HG03439 (cell line): ENCODE data around the gene MEGF6.

Experiments
- ATAC-seq: cut with Tn5 transposase; IDR thresholded peaks from one replicate; pipeline ENCODE4 v1.9.1; 2021; ENCODE audit warnings: mild to moderate bottlenecking, moderate library complexity; ENCODE audit not compliant: unreplicated experiment

The MEGF6 gene

DNA sequence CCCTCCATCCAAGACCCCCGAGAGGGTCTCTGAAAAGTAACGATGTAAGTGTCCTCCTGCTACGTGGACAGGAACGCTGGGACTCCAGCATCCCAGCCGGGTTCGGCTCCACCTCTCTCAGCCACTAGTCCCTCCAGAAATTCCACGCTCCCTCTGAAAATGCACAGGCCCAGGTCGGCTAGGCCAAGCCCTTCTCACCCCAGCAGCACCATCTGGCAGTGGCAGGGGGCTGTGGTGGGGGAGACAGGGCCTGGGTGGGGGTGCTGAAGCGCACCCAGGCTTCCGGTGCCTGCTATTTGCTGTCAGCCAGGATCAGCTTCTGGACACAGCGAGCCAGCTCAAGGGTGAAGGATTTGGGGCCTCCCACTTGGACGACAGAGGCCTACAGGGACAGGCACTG, 83.5 kb downstream of the MEGF6 start:
- ATAC-seq, result no peak

DNA sequence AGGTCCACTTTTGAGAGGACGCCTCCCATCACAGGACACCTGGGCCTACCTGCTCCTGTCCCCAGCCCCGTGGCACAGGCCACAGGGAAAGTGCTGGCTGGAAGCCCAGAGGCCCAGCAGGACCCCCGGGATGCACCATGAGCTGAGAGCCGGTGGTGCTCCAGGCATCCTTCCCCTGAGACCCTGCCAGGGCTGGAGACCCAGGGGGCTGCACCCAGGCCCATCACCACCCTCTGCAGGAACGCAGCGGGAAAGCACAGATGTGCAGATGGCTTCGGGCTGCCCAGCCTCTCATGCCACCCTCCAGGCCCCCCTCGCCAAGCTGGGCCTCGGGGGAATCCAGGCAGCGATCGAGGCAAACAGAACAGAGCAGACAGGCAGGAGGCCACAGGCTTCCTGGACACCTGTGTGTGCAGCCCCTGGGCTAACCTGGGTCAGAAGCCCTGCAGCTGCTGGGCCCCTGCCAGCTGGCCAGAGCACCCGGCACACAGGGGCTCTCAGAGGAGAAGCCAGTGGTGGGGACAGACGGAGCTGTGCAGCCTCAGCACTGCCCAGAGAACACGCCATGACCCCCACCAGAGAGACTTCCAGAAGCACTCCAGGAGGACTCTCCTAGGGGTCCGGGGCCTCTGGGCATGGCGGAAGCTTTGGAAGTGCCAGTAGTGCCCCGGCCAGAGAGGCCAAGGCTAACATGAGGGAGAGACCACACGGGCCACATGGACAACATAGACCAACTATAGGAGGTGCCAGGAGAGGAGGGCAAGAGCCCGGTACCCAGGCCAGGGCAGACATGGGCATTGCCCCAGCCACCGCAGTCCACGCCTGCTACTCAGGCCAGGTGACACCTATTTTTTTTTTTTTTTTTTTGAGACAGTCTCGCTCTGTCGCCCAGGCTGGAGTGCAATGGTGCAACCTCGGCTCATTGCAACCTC, 85.5 kb downstream of the MEGF6 start:
- no peak for ATAC-seq

DNA sequence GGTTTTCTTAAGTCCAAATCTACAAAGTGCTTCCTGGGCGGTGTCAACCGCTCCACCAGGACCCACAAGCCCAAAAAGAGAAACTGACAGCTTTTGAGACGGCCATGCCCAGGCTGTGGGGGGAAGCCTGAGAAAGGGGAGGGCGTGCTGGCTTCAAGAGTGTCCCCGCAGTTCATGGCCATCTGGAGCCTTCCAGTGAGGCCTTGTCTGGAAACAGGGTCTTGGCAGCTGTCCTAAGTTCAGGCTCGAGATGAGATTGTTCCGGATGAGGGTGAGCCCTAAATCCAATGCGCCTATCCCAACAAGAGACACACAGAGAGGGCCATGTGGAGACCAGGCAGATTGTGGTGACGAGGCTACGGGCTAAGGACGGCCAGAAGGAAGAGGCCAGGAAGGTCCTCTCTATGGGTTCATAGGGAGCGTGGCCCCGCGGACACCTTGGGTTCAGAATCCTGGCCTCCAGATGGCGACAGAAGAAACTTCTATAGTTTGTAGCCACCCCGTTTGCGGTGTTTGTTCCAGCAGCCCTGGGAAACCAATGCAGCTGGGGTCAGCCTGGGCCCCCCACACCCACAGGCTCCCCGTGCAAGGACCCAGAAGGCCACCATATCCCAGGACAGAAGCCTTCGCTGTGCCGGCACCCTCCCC, 86.6 kb downstream of the MEGF6 start:
- no peak for ATAC-seq

DNA sequence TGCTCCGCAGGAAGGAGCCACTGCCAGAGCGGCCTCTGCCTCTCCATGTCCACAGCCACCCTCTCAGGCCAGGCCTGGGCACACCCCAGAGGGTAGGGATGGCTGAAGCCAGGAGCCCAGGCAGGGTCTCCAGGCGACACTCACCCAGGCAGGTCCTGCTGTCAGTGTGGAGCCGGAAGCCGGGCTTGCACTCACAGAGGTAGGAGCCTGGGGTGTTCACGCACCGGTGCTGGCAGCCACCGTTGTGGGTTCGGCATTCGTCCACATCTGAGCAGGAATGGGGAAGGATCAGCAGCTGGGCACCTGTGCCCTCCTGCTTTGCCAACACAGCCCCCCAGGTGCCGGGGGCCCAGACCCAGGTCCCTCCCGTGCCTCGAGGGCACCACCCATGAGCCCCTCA, 87.3 kb downstream of the MEGF6 start:
- no peak for ATAC-seq

DNA sequence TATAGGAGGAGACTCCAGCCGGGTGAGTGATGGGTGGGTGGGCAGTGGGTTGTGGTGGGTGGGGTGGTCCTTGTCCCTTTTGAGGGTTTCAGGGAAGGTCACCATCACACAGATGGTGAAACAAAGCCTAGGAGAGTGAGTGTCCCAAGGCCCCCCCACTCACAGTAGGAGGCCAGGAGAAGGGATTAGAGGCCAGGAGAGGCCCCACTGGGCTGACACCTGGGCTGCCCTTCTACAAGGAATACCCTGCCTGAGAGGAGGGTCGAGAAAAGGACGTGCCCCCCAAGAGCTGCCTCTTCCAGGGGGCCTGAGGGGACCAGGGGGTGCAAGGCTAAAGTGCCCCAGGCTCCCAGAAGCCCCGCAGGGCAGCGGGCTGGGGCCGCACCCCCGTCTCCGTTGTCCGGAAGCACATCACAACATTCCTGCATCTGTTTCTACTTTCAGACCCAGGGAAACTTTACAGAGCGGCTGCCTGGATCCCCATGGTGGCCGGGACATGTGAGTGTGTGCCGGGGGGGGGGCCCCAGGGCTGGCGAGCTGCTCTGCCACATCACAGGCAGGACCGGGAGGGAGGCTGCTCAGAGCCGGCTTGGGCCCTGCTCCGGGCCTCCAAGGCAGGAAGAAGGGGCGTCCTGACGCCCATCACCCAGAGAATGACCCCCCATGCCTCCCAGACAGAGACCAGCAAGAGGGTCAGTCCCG, 88.6 kb downstream of the MEGF6 start:
- ATAC-seq, result no peak

DNA sequence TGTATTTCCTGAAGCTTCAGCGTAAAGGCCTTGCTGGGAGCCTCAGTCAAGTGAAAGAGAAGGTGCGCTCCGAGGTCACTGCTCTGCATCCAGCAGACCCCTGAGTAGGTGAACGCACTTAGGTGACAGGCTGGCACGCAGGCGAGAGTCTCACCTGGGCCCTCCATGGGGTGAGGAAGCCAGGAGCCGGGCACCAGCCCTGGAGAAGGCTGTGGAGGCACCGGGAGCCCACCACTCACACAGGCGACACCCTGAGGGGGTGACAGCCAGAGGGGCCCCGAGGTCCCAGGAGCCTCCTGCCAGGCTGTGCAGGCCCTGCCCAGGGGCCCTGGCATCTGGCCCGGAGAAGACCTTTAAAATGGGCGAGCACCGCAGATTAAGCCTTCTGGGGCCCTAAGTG, 89.2 kb downstream of the MEGF6 start:
- ATAC-seq, result no peak

DNA sequence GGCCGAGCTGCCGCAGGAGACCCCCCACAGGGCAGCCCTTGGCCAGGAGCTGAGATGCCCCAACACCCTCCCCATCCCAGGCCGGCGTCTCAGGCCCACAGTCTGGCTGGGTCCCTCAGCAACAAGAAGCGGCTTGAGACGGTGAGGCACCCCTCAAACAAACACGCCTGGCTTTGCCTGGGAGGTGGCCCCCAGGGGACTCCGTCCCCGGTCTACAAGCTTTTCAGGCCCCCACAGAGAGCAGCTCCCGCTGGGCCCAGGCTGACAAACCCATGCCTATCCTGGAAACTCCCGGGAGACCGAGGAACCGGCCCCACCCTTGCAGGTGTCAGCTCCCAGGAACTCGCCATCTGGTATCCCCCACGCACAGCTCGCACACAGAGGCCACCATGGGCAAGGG, 89.9 kb downstream of the MEGF6 start:
- ATAC-seq, result no peak

DNA sequence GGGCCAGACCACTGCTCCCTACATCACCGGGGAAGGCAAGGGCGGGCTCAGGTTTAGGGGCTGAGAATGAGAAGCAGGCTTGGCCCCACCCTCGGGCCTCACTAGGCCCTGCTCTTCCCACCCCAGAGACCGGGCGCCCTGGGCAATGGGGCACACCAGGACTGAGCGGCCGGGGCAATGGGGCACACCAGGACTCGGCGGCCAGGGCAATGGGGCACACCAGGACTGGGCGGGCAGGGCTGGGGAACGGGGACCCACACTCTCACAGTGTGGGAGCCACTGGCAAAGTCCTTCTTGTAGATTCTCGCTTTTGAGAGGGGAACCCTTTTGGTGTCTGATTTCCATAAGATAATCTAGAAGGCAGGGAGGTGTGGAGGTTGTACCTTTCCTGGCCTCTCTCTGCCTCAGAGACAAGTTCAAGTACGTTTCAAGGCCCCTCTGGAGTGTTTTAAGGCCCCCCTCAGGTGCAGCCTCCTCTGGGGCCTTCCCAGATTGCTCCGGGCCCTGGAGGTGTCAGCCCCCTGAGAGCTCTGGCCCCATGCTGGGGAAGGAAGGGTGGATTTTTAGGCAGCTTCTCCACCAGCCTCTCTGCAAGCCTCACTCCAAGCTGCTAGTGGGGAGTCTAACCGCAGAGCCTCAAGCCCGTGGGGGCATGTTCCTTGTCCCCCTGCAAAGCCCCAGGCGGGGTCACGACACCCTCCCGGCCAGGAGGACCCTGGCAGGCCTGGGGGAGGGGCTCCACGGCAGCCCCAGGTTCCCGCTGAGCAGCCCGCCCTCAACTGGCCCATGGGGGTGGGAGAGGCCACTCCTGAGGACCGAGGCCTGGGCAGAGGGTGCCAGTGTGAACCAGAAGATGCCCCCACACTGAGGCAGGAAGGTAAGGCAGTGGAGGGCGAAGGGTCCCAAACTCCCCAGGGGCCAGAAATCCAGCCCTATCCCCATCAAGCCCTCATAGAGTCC, 90.6 kb downstream of the MEGF6 start:
- no peak for ATAC-seq

DNA sequence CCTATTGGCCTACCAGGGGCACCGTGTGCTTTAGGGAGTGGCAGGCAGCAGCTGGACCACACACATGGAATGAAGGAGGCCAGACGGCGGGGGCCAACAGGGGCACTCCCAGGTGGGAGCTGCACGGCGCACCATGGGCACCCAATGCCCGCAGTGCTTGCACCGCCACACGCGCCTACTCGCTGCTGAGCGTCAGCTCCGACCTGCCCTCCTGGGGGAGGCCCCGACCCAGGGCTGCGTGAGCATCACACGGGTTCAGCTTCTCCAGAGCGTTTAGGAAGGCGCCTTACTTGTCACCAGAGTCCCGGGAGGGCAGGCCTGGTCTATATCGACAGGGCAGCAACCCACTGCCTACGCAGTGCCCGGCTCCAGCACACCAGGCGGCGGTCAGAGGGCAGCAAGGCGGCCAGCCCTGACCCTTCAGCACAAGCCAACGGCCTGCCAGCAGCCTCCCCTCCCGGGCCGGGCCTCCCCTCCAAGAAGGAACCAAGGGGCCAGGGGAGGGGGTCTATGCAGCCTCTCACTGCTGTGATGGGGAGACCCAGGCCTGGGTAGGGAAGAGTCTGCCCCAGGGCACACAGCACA, 91.9 kb downstream of the MEGF6 start:
- ATAC-seq, result no peak

DNA sequence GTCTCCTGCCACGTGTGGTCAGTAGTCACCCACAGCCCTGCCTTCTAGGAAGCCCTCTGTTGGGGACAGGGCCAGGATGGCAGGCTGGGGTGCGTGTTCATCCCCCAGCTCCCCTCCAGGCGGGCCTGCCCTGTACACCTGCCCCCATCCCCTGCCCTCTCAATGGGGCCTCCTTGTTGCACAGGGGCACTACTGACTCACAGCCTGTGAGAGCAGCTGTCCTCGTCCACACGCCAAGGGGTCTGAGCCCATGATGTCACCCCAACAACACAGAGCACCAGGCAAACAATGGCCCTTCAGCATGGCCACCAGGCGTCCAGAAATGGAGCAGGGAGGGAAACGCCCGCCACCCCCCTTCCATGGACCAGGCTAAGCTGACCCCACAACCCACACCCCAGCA, 92.6 kb downstream of the MEGF6 start:
- ATAC-seq, result no peak

DNA sequence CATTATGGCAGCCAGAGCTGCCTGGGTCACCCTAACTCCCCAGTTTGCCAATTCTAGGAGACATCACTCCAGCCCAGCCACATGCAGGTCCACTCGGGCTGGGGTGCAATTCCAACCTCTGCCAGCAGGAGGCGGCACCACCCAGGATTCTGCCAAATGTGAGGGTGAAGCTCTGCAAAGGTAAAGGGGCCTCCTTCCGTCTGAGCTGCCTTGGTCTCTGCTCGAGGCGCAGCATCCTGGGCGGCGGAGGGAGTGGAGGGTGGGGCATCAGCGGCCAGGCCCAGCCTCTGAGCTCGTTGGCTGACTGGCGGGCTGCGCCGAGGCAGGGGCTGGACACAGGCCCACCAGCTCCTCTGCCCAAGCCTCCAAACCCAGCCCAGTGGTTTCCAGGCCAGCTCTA, 93.1 kb downstream of the MEGF6 start:
- no peak for ATAC-seq

DNA sequence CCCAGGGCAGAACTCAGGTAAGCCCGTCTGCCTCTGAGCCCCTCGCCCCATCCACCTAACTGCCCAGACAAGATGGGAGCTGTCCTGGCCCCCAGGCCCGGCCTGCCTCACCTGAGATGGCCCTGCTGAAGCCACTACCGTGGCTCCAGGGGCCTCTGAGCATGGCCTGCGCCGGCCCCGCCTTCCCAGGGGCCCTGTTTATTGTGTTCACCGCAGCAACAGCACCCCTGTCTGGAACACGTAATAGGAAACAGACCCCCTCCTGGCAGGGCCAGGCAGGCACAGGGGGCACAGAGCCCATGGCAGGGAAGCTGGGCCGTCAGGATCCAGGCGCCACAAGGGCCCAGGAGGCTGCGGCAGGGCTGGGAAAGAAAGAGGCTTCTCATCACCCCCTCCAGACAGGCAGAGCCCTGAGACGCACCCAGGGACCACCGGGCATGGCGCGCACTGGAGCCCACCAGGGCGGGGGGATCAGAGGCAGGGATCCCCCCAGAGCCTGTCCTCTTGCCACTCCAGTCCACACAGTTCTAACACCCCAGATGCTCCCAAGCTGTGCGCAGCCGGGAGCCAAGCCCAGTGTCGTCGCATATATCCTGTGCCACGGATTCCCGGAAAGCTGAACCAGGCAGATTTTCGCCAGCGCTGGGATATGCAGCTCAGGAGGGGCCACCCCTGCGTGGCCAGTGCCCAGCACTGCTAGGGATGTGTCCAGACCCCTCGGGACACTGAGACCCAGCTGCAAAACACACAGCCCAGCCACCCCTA, 94.2 kb downstream of the MEGF6 start:
- no peak for ATAC-seq

DNA sequence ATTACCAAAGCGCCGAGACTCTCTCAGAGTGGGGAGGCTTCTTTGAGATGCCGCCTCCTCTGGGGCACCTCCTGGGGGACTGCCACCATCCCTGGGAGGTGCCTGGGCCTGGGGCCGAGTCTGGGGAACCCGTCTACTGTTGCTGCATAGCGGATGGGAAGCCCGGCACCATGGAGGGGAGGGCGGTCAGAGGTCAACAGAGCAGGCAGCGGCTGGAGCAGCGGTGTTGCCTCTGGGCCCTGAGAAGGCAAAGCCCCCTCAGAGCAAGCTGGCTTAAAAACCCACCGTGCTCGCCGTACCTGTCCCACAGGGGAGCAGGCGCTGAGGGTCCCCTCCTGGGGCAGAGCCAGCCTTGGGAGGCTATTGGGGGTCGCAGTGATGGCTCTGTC, 94.8 kb downstream of the MEGF6 start:
- no peak for ATAC-seq

DNA sequence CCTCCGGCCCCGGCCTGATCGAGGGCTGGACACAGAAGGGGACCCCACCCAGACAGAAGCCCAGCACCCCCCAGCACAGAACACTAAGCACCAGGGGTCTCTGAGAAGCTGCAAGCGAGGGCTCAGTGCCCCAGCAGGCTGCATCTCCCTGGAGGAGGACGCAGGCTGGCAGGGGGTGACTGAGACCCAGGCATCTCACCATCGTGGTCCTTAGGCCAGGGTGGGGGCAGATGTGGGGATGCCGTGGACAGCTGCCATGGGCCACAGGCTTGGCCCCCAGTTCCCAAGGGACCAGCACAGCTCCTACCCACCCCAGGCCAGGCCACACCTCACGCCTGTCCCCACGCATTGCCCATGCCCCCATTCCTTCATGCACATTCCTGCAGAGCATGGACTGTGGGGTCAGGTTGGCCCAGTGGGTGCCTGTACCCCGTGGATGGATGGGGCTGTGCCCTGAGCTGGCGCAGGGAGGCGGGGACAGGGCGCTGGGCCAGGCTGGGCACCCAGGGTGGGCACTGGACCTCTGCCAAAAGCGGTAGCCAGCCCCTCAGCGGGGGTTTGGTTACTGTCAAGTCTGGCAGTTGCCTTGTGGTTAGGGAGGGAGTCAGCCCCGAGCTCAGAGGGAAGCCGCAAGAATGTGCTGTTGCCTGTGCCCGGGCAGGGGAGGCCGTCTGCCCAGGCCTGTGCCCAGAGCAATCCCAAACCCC, 95.4 kb downstream of the MEGF6 start:
- ATAC-seq, result no peak

DNA sequence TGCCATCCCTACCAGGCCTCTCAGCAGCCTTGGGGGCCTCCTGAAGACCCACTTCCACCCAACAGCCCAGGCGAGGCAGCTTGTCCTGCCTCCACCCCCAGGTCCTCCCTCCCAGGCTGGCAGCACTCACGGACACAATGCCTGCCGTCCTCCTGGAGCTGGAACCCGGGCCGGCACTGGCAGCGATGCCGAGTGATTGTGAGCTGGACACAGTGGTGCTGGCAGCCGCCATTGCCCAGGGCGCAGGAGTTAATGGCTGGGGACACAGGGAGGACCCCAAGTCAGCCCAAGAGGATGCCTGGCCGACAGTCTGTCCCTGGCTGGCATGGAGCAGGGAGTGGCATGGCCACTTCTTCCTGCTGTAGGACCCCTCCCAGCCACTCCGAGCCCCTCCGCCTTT, 96.0 kb downstream of the MEGF6 start:
- no peak for ATAC-seq

DNA sequence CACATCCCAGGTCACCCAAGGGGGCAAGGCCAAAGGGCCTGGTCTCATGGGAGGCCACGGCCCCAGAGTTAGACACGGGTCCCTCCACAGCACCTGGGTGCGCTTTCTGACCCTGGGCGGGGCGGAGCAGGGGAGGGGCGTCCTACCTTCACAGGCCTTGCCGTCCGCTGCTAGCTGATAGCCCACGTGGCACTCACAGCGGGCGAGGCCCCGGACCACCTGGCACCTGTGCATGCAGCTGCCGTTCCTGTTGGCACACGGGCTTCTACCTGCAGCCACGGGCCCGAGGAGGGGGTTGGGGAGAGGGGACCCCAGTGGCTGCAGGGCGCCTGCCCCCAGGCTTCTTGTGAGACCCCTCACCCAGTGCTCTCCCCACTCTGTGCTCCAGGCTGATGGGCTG, 96.9 kb downstream of the MEGF6 start:
- ATAC-seq, result no peak

DNA sequence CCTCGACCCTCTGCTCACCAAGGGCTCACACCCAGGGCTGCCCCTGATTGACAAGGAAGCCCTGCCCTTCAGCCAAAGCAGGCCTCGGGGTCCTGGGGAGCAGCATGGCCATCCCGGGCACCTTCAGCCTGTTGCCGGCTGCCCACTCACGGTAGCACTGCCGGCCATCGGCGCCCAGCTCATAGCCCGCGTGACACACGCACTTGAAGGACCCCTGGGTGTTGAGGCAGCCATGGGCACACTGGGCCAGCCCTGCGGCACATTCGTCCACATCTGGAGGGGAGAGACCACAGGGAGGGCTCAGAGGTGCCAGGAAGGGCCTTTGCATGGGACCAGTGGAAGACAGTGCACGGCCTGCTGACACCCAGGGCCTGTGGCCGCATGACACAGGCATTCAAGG, 99.5 kb downstream of the MEGF6 start:
- ATAC-seq, result no peak

DNA sequence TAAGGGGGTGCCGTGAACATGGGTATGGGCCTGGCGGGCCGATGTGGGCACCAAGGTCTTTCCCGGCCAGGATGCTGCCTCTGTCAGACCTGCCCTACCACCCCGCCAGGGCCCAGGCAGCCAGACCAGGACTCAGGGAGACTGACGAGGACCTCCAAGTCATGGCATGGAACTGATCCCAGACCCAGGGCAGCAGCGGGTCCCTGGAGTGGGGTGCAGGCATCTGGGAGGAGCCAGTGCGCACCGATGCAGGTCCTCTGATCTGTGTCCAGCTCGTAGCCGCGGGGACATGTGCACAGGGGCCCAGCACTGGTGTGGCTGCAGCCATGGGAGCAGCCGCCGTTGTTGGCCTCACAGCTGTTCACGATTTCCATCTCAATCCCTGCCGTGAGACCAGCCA, 100.0 kb downstream of the MEGF6 start:
- ATAC-seq, result no peak

DNA sequence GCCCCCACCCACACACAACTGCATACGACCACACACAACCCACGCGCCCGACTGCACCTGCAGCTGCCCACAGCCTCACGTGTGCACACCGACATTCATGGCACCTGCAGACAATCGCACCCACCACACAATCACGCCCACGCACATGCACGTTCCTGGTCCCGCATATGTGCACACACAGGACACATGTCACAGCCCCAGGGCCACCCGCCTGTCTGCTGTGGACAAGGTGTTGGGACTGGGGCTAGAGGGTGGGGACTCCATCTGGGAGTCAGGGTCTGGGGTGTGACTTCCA, 100.4 kb downstream of the MEGF6 start:
- ATAC-seq, result no peak
